Eye (tissue), 1 donor: ENCODE data around the gene MTMR6.
"Not testable (repeated sequence)": the region's sequence is repeated elsewhere in the genome, so short reads cannot be mapped to it uniquely, and the experiment has no call there.

ENCODE experiments used
- DNase-seq: peaks from one replicate; pipeline ENCODE4 v3.0.0-alpha.2; 2015

Gene MTMR6

DNA sequence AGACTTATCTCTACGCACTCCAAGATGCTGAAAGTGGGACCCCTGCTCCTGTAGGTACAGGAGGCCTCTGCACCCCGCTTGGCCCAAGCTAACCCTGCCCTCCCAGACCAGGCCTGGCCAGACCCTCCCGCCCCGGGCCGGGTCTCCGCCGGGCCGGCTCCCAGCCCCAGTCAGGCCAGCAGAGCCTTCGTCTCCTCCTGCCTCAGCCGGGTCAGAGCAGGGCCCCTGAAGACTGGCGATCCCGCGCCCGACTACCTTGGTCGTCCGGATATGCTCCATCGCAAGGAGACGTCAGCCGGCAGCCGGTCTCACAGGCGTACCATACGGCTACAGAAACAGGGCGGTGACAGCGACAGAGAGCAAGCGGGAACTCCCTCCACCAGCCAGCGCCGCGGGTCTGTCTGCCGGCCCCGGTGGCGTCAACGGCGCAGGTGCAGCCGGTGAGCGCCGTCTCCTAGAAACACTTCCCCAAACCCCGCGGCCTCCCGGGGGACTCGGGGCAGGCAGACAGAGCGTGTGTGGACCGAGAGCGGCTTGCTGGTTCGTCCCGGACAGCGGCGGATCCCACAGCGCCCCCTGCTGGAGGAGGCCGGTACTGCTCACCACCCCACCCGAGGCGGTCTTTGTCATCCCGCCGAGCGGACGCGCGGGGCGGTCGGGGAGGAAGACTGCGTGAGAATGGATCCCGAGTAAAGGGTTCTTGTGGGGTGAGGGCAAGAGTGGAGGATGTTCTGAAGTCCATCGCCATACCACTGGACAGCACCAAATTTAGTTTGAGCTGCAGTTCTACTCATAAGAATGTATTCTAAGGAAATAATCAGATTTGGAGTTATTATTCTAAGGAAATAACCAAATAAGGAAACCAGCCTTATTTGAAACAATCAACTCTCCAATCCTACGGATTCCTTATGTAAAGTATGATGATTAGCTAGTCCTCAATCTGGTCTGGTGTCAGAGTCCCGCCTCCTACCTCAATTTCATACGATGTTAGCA, at the start of gene MTMR6:
TSS of gene MTMR6 (minus strand) at position 520 of the 993 bp plus-strand sequence. CDS start at position 279, 241 bp downstream.
- peak; percentile 98 for DNase-seq

DNA sequence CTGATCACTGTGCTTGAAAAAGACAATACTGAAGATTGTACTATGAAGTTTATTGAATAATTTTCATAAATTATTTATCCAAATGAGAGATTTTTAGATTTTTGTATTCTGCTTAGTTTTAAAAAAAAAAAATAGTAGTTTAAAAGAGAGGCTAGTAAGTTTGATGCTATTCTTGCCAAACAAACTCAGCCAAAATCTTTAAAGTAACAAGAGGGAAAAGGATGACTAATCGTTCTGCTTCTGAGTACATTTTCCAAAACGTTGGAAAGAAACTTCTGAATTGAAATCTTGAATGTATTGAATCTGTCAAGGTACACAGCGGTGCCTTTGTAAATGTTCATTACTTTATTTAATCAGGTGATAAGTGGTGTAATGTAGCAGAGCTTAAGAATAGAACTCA, 48.6 kb upstream of the MTMR6 start:
- no peak for DNase-seq

DNA sequence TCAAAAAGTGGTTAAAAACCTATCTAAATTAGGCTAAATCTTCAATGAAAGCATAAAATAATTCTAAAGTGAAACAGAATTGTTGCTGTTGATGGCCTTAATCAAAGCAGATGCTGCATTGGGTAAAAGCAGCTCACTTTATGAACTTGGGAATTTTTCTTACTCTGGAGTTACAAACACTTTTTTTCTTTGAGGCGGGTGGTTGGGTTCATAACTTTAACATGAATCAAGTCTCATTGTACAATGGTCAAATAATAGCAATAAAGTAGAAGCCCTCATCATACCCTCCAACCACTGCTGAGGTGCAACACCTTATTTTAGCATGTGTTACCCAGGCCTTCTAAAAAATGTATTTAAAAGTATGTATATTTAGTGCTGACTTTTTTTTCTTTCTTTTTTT, 43.3 kb upstream of the MTMR6 start:
- DNase-seq: no peak

DNA sequence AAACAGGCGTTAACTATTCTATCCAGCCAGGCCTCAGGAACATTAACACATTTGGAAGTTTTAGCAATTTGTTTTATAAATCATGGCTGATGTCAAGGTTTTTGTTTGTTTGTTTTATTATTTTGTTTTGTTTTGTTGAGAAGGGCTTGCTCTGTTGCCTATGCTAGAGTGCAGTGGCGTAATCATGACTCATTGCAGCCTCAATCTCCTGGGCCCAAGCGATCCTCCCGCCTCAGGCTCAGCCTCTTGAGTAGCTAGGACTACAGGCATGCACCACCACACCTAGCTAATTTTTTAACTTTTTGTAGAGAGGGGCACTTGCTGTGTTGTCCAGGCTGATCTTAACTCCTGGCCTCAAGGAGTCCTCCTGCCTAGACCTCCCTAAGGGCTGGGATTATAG, 42.4 kb upstream of the MTMR6 start:
- DNase-seq: no peak

DNA sequence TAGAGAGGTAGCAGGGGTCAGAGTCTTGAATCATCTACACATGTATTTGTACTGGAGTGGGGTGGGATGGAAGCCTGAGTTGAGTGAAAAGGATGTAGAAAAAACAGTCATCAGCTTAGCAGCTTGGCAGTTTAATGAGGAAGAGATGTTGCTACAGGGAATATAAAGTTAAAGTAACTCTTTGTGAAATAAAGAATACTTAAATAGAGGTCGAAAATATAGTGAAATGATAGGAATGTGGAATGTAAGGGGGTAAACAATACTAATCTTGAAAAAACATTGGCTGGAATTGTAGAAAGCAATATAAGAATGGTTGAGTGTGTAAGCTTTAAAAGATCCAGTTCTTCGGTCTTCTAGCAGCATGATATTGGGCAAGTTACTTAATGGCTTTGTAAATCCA, 36.8 kb upstream of the MTMR6 start:
- DNase-seq: no peak

DNA sequence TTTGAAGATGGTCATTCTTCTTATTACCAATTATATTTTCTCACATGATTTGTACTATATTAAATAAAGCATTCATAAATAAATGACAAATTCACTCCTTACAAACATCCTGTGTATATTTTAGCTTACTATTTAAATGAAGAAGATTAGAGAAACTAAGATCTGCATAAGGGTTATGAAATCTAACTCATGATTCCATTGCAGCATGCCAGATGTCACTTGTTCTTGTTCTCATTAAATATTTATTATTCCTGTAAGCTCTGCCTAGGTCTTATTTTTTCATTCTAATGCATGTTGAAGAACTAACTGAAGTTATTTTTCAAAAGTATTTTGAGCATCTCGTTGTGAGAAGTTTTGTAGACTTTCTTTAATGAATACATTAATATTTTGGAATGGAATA, 32.5 kb upstream of the MTMR6 start:
- no peak for DNase-seq

DNA sequence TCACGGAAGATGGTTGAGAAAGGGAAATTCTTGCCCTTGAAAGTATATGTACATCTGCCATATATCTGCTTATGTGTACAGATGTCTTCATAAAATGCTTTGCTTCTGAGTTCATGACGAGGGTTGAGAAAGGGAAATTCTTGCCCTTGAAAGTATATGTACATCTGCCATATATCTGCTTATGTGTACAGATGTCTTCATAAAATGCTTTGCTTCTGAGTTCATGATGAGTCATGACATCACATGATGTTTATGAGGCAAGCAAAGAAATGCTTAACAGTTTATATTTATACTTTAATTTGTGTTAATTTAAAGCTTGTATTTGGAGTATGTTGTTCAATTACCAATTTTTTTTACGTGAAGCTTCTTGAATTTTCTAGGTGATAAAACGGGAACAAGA, 31.7 kb upstream of the MTMR6 start:
- not testable (repeated sequence) for DNase-seq

DNA sequence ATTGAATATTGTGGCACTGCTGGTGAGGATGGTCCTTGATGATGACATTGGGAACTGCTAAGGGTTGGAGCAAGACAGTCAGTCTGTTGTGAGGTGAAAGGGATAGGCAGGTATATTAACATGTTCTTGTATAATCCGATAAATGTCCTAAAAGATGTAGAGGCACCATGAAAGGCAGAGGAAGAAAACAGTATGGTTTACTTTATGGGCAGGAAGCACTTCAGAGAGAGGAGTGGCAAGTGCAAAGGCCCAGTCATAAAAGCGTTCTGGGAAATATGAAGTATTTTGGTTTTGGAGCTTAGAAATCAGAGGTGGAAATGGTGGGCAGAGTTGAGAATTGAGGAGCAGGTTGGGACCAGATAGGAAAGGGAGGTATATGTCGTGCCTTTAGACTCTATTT, 23.6 kb upstream of the MTMR6 start:
- no peak for DNase-seq

DNA sequence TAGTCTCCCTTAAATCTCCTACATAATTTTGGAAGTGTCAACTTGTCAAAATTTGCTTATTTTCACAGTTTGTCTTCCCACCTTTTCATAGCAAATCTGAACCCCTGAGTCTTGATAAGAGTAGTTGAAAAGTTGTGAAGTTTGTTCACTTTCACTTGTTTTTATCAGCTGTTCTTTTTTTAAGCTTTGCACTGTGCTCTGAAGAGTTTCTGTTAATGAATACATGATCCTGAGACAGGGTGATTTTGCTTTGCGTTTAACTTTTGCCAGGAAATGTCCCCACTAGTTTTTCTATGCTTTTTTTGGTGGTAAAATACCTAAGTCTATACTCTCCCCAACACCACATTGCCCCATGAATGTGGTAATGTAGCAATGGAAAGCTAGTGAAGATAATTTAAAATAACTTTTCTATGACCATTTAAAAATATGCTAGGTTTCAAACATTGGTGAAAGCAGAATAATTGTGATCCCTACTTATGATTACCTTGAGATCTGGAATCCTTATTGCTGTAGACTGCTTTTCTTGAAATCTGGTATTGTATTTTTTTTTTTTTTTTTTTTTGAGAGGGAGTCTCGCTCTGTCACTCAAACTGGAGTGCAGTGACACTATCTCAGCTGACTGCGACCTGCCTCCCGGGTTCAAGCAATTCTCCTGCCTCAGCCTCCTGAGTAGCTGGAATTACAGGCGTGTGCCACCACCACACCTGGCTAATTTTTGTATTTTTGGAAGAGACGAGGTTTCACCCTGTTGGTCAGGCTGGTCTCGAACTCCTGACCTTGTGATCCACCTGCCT, 19.6 kb upstream of the MTMR6 start:
- no peak for DNase-seq

DNA sequence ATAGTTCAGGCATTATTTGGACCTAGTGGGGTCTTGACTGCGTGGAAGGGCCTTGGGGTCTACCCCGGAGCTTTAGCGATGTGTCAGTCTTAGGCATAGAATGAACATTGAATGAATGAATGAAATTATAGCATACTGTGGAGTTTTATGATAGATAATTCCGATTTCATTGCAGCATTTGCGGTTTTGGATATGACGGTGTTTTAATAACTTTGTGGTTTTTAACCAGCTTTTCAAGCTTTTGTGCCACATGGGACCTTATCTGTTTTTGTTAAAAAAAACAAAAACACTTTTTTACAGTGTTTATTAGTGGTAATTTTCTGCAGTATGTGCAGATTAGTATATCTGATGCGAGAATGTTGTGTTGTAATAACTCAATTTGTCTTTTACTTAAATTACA, 14.8 kb upstream of the MTMR6 start:
- DNase-seq: no peak

DNA sequence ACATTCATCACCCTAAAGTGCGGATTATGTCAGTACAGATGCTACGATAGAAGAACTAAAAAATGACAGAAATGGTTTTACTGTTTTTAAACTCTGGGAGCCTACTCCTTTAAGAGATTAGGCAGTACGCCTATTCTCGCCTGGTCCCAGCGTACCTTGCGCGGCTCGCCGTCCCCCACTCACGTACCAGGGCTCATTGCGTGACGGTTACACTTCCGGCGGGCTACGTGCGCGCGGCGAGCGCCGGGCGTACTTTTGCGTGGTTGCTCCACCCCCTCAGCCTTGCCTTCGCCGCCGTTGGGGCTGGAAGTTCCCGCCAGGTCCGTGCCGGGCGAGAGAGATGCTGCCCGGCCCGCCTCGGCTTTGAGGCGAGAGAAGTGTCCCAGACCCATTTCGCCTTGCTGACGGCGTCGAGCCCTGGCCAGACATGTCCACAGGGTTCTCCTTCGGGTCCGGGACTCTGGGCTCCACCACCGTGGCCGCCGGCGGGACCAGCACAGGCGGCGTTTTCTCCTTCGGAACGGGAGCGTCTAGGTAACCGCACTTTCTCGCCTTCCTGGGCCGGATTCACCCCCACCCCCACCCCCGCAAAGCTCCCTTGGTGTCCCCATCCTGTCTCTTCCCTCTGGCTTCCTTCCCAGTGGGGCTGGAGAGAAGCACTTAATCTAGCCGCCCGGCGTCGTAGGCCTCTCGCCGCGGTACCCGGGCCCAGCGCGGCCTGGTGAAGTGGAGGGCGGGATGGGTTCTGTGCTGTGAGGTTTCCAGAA, 14.2 kb upstream of the MTMR6 start, which contains the start of gene NUP58:
TSS of gene NUP58 (plus strand) at position 279 of the 767 bp plus-strand sequence. CDS start at position 428, 149 bp downstream.
- peak; percentile 97 for DNase-seq

DNA sequence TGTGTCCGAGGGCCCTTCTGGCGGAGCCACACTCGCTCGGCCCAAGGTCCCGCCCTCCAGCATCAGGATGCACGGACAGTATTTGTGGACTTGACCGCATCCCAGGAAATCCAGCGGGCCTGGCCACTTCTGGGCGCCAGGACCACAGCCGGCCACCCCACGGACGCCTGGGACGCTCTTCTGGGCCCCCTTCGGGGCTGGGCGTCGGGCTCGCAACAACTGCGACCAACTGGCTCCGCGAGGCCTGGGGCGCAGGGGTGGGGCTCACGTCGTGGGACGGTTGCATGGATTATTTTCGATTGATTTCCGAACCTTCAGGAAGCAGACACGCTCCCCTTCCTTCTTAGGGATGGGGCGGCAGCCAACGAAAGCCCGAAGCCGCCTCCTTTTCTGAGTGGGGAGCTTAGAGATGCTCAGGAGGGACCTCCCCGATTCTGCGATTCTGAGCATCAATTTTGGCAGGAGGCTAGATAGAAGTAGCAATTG, 13.6 kb upstream of the MTMR6 start:
- no peak for DNase-seq

DNA sequence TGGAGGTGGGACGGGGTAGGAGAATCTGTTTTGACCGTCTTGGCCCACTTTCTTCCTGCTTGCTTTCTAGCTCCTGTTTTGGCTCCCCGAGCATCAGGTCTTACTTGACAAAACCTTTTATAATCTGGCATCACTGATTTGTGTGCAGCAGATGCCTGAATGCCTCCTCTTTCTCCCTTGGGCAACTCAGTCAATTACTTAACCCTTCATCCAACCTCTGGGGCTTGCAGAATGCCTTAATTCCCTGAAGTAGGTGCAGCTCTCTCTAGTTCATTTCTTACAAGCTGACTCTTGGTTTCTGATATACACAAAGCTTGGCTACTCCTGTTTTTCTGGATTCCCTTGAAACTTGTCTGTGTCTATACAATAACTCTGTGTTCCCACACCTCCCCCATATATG, 8.4 kb upstream of the MTMR6 start:
- peak; percentile 65 for DNase-seq

DNA sequence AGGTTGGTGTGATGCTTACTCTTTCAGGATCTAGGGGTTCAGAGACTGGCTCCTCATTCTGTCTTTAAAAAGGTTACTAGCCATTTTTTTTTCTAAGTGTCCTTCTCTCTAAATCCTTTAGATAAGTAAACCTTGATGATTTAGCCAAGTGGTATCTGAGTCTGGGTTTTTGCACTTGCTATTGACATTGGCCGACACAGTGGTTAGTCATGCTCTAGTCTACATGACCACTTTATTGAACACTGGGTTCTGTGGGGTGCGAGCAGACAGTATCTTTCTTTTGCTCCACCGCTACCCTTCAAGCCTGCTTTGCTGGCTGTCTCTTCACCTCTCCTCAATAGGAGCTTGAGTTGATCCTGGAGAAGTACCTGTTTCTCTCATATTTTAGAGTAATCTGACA, 7.9 kb upstream of the MTMR6 start:
- no peak for DNase-seq

DNA sequence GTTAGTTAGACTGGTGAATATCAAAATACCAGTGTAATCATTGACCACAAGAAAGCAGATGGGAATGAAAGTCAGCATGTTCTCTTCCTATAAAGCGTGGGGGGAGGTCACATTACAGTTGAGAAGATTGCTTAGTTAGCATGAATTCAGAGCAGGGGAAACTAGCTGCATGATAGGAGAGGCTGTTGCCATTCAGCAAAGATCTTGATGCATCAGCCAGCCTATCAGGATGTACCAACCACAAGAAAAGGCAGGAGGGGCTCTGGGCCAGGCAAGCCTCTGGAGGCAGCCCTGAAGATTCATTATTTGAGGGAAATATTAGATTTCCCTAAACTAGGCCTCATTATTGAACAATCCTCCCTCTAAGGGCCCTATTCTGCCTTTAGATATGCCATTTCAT, 5.0 kb upstream of the MTMR6 start:
- peak; percentile 43 for DNase-seq

DNA sequence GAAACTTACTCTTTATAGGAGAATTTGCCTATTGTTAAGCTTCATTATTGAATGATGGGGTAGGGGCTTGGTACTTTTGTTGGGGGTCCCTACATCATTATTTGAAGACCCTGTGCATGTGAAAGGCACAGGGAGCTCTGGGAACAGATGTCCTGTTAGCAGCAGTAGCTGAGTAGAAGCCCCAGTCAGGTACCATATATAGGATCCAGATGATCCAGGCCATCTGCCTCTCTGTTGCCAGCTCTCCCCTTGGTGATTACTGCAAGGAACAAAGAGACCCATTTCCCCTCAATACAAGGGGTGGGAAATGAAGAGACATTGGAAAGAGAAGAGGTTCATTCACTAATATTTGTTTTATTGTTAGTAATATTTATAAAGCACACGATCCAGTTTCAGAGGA, 4.4 kb upstream of the MTMR6 start:
- DNase-seq: no peak

DNA sequence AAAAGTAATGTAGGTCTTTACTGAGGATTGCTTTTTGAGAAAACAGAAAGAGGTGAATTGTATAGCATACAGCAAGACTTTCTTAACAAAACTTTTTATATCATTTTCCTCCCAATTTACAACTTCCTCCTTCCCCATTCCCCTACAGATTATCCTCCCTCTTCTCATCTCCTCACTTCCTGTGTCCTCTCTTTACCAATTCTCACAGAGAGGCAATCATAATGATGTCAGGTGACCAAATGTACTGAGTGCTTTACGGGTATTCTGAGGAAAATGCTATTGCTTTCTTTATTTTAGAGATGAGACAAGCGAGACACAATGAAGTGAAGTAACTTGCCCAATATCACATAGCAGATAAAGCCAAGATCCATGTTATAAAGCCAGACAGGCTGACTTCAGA, 1.7 kb upstream of the MTMR6 start:
- DNase-seq: no peak

DNA sequence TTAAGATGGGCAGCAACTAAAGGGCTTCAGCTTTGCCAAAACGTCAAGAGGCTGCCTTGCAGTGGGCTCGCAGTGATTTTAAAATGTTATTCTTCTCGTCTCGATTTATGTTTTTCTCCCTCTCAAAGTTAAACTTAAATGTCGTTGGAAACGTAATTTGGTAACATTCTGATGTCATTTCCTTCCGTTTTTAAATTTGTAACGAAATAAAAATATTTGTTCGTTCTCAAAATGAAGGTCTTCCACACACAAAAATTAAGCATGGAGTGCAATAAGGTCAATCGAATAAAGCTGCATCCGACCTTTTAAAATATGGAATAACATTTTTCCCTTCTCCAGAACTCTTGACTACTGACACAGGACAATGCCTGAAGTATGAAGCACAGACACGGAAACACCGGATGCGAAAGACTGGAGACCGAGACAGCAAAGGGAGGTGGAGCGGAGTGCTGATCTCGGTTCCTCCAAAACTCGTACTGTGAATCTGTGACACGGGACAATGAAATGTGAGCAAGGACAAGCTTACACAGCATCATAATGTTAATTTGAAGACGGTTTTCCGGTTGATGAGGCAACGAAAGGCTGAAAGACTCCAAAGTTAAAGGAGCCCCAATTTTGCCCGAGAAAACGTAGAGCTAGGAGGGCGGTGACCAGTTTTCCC, 850 bp downstream of the MTMR6 start:
- peak; percentile 73 for DNase-seq

DNA sequence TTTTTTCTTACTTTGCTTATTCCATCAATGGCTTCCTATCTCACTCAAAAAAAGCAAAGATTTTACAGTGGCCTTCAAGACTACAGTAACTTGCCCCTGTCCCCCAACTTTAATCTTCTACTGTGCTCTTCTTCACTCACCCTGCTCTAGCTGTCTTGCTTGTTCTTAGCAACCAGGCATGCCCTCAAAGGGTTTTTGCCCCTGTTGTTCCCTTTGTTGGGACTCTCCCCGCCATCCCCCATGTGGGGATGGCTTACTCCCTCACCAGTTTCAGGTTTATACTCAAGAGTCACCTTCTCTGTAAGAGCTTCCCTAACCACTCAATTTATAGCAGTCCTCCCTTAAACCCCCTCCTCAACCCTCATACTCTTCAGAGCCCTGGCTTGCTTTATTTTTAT, 5.4 kb downstream of the MTMR6 start:
- no peak for DNase-seq

DNA sequence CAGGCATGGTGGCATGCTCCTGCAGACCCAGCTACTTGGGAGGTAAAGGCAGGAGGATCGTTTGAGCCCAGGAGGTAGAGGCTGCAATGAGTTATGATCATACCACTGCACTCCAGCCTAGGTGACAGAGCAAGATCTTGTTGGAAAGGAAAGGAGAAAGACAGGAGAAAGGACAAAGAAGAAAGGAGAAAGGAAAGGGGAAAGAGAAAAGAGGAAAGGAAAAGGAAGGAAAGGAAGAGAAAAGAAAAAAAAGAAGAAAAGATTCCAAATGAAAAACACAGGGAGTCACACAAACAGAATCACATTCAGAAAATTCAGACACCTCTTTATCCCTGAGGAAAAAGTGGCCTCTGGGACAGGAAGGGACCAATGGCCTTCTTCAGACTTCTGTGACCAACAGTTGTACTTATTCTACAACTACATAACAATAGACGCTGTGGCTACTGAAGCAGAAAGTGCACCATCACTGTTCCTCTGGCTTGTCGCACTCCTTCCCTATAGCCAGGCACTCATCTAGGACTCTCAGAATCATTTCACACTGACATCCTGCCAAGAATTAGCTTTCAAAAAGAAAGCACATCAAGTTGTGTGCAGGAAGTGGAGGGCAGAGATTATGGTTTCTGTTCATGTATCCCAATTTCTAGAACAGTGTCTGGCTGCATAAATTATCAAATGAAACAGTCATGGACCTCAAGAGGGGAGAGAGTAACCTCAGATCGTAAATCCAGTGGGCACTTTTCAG, 5.9 kb downstream of the MTMR6 start:
- no peak for DNase-seq

DNA sequence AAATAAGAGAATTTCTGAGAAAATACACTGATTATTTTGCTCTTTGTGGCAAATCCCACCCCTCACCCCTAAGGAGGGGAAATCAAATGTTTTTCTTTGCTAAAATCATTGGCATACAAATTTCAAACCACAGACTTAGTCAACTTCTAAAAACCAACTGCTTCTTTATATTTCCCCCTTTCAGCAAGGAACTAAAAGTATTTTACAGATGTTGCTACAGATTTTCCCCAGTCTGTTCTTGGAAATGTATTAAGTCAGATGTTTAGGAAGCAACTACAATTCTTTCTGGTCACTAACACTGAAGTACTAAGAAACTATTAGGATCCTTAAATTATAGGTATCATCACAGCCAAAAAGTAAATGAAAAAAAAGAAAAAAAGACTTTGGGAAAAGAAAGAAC, 6.9 kb downstream of the MTMR6 start:
- DNase-seq: no peak

DNA sequence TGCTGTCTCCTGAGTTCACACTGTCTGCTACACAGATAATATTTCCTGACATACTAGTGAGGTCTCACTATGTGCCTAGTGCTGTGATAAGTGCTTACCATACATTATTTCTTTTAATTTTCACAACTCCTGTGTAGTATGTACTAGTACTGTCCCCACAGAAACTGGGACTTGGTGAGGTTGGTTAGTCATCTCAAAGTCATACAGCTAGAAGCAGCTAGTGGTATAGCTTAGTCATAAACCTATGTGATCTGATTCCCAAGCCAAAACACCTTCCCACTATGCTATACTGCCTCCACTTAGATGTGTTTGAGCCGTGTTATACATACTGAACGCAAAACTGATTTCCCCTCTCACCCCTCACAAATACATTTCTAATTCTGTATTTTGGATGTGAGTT, 10.5 kb downstream of the MTMR6 start:
- no peak for DNase-seq
